ENCODE measurements around the gene CDK7.

The CDK7 gene

DNA sequence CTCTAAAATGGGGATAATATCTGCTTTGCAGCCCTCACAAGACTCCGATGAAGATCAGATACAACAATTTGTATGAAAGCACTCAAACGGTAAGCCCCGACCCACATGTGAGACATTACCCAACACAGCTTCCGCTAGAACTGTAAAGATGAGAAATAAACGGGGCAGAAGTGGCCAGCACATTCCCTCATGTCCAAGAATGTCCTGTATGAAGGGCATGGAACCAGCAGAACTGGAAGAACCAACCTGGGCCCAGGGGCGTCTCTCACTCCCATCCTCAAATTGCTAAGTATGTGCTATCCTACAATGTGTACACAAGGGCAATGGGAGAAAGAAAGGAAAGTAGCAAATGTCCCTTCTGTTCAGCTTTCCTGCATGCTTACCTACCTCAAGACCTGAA is 64.9 kb downstream of the CDK7 start:
- no peak for DNase-seq

DNA sequence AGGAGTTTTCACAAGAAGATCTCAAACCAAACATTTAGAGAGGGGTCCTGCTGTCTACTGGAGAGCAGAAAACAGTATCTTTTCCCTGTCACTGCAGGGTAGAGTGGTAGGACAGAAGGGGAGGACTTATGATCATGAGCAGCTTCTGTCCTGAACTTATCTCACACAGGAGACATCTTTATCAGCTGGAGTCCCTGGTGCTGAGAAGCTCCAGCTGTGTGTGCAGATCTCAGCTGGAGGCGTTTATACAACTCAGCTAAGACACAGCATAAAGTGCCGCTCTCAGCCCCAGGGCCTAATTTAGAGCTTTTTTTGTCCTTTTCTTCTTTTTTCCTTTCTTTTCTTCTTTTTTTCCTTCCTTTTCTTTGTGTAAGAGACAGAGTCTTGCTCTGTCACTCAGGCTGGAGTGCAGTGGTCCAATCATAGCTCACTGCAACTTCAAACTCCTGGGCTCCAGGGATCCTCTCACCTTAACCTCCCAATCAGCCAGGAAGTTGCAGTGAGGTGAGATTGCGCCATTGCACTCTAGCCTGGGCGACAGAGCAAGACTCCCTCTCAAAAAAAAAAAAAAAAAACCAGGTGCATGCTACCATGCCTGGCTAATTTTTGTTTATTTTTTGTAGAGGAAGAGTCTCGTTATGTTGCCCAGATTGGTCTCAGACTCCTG is 66.0 kb downstream of the CDK7 start:
- DNase-seq: no peak

DNA sequence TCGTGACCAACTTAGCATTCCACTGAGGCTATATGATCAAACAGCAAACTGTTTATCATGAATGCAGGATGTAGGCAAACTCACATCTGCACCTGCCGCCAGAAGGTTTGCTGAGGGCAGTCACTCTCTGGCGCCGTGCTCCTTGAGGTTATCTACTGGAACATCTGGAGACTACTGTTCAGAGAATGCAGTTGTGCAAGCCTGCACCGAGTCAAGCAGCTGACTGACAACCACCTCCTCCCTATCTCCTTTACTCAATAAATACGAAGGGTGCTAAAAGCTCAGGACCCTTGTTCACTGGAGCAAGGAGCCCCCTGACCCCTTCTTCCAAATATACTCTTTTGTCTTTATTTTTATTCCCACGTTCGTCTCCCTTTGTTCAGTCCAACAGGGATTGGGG is 70.8 kb downstream of the CDK7 start:
- no peak for DNase-seq

GRCh38 chr5:69308046-69308553 is 73.4 kb downstream of the CDK7 start:
- no peak for DNase-seq

- no peak for DNase-seq
These were observed 74.7 kb downstream of the CDK7 start for GRCh38 chr5:69309380-69309779.

DNA sequence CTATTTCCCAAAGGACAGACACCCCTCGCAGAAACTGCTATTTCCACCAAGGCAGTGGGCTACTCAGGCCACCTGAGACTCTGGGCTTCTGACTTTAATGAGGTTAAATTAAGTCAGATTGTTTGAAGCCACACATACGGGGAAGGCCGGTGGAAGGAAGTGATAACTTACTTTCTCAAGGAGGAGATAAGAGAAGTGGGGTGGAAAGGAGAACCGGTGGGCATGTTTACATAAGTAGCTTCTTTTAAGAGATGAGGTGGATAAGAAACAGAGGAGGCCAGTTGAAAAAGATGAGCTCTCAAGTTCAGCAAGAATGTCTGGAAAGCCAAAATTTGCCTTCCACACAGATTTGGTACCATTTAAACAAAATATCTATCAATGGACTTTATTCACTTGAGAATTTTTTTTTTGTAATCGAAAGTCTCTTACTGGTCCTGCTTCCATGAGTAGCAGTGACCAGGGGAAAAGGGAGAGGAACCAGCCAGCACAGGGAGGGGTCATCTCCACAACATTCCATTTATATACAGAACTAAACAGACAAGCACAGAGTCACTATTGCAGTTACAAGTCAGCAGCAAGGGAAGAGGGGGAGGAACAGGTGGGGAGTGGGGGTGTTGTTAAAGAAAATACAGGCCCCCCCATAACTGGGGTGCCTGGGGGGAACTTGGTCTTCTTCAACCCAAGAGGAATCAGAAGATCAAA is 77.9 kb downstream of the CDK7 start:
- no peak for DNase-seq

DNA sequence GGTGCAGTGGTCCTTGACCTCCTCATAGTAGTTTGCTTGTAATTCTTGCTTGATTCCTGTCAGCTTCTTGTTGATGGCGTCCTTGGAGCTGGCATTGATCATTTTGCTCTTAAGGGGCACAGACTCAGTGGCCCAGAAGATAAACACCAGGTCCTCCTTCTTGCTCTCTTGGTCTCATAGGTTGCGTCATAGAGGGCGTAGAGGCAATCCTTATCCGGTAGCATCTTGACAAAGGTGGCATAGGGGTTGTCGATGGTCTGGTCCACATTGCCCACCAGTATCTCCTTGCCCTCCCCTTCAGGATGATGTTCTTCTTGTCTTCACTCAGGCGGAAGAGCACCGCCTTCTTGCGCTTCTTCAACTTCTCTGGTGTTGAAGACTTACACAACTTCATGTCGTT is 78.7 kb downstream of the CDK7 start:
- DNase-seq: no peak

- no peak for DNase-seq
These were observed 81.3 kb downstream of the CDK7 start for GRCh38 chr5:69315972-69316371.

DNA sequence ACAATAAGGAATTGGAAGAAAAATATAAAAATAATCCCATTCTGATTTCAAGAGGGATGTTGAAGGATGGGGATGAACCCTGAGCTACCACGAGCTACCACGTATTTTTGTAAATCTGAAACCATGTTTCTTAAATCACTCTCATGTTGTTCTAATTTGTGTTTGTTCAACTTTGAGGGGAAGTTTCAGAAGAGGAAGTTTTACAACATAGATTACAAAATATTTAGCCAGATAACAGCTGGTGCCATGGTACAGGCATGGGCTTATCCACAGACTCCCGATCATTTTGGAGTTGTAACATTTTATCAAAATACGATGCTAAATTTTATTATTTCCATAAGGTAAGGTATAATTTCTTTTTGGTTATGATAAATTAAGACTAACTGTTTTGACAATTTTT is 82.7 kb downstream of the CDK7 start:
- DNase-seq: no peak

GRCh38 chr5:69326365-69326764 is 91.7 kb downstream of the CDK7 start:
- DNase-seq: no peak

Data from stimulated activated naive CD4-positive, alpha-beta T cell treated with Interleukin-2 at 50 U/mL for 16 hours (primary cell).